Body of pancreas (tissue), 4 donors: ENCODE data around the gene CEP135.

Experiments used
- CTCF ChIP-seq, 7 experiments: fragments of 450-650 bp in 4 of 7; fragments of 200-600 bp in 3 of 7; sonication (generic) in 3 of 7; IDR thresholded peaks; one replicate each; pipeline ENCODE4 v1.5.1; 2016 to 2019; ENCODE audit warnings: antibody characterized with exemption in 7 of 7
- POLR2A ChIP-seq, 3 donors: fragments of 450-650 bp; IDR thresholded peaks; one replicate each; pipeline ENCODE4 v1.6.1; 2016; ENCODE audit warnings: antibody characterized with exemption in 3 of 3, mild to moderate bottlenecking in 2 of 3

- TF ChIP-seq CTCF (IDR thresholded peaks at IDR 0.05): no peak
- TF ChIP-seq POLR2A (IDR thresholded peaks at IDR 0.05): no peak
These were observed 77.9 kb downstream of the CEP135 start for GRCh38 chr4:56026596-56026995.
